Measurements from ENCODE around the gene CHCHD10.

Gene CHCHD10

GRCh38 chr22:23772315-23772648 is 4.5 kb upstream of the CHCHD10 start:
- DNase-seq (ENCODE audit: low read depth, low spot score), result no peak
- H3K4me3 ChIP-seq, result peak overlapping the region; percentile 57
- H3K9me3 ChIP-seq (ENCODE audit: low read depth, low read length), result no peaks in the 10 kb centered on the region
- TF ChIP-seq POLR2AphosphoS5 (IDR thresholded peaks at IDR 0.05; ENCODE audit: borderline replicate concordance, low read depth, low read length), result no peak
- no peak for TF ChIP-seq EZH2 (IDR thresholded peaks at IDR 0.05)
- no peak for TF ChIP-seq FOXP2 (optimal IDR thresholded peaks at IDR 0.05; ENCODE audit: control extremely low read depth, extremely low read length, insufficient read depth)
- peak overlapping the region; percentile 47 for H3K9ac ChIP-seq (ENCODE audit: insufficient read length)
- H3K36me3 ChIP-seq (ENCODE audit: insufficient read depth, low read length), result no peaks in the 10 kb centered on the region
- H3K27ac ChIP-seq, result no peak overlapping the region

GRCh38 chr22:23769321-23769965 is 1.7 kb upstream of the CHCHD10 start:
- Histone ChIP-seq H3K27ac (no peak overlapping the region), H3K9me3 (ENCODE audit: low read depth, low read length) (no peaks in the 10 kb centered on the region), H3K9ac (ENCODE audit: insufficient read length) (no peak overlapping the region), H3K36me3 (ENCODE audit: insufficient read depth, low read length) (peaks cover 9% of the 10 kb centered on the region; the same call in 1 of the 2 replicates), H3K4me3 (no peak overlapping the region)
- no peak for TF ChIP-seq FOXP2 (optimal IDR thresholded peaks at IDR 0.05; ENCODE audit: control extremely low read depth, extremely low read length, insufficient read depth)
- no peak for DNase-seq (ENCODE audit: low read depth, low spot score)

GRCh38 chr22:23767303-23767672 is 484 bp downstream of the CHCHD10 start:
- DNase-seq (ENCODE audit: low read depth, low spot score), result no peak
- Histone ChIP-seq H3K36me3 (ENCODE audit: insufficient read depth, low read length) (peaks cover 9% of the 10 kb centered on the region; the same call in 1 of the 2 replicates), H3K9me3 (ENCODE audit: low read depth, low read length) (no peaks in the 10 kb centered on the region), H3K27ac (peak overlapping the region; percentile 57), H3K4me3 (peak overlapping the region; percentile 94), H3K9ac (ENCODE audit: insufficient read length) (peak overlapping the region; percentile 89)
- TF ChIP-seq POLR2AphosphoS5 (IDR thresholded peaks at IDR 0.05; ENCODE audit: borderline replicate concordance, low read depth, low read length), result no peak

- Histone ChIP-seq H3K9ac (ENCODE audit: insufficient read length) (no peak overlapping the region), H3K27ac (peak overlapping the region; percentile 85), H3K36me3 (ENCODE audit: insufficient read depth, low read length) (peaks cover 9% of the 10 kb centered on the region; the same call in 1 of the 2 replicates), H3K9me3 (ENCODE audit: low read depth, low read length) (no peaks in the 10 kb centered on the region), H3K4me3 (no peak overlapping the region)
- no peak for DNase-seq (ENCODE audit: low read depth, low spot score)
- no peak for TF ChIP-seq FOXP2 (optimal IDR thresholded peaks at IDR 0.05; ENCODE audit: control extremely low read depth, extremely low read length, insufficient read depth)
- peak; percentile 11 for TF ChIP-seq POLR2AphosphoS5 (IDR thresholded peaks at IDR 0.05; ENCODE audit: borderline replicate concordance, low read depth, low read length)
Measured at GRCh38 chr22:23764899-23765881, 2.6 kb downstream of the CHCHD10 start.

GRCh38 chr22:23763954-23764353 is 3.8 kb downstream of the CHCHD10 start:
- peaks cover 9% of the 10 kb centered on the region; the same call in 1 of the 2 replicates for H3K36me3 ChIP-seq (ENCODE audit: insufficient read depth, low read length)
- peak overlapping the region; percentile 85 for H3K27ac ChIP-seq
- H3K4me3 ChIP-seq, result peak overlapping the region; percentile 73
- TF ChIP-seq FOXP2 (optimal IDR thresholded peaks at IDR 0.05; ENCODE audit: control extremely low read depth, extremely low read length, insufficient read depth) (no peak), POLR2AphosphoS5 (IDR thresholded peaks at IDR 0.05; ENCODE audit: borderline replicate concordance, low read depth, low read length) (no peak), EZH2 (IDR thresholded peaks at IDR 0.05) (no peak)
- no peak overlapping the region for H3K9ac ChIP-seq (ENCODE audit: insufficient read length)
- H3K9me3 ChIP-seq (ENCODE audit: low read depth, low read length), result no peaks in the 10 kb centered on the region
- no peak for DNase-seq (ENCODE audit: low read depth, low spot score)

GRCh38 chr22:23763579-23763945 is 4.2 kb downstream of the CHCHD10 start:
- DNase-seq (ENCODE audit: low read depth, low spot score), result no peak
- Histone ChIP-seq H3K4me3 (peak overlapping the region; percentile 73), H3K27ac (peak overlapping the region; percentile 85), H3K9ac (ENCODE audit: insufficient read length) (no peak overlapping the region), H3K9me3 (ENCODE audit: low read depth, low read length) (no peaks in the 10 kb centered on the region), H3K36me3 (ENCODE audit: insufficient read depth, low read length) (peaks cover 9% of the 10 kb centered on the region; the same call in 1 of the 2 replicates)
- TF ChIP-seq POLR2AphosphoS5 (IDR thresholded peaks at IDR 0.05; ENCODE audit: borderline replicate concordance, low read depth, low read length) (peak; percentile 59; the same call in 1 of the 2 replicates), EZH2 (IDR thresholded peaks at IDR 0.05) (no peak), FOXP2 (optimal IDR thresholded peaks at IDR 0.05; ENCODE audit: control extremely low read depth, extremely low read length, insufficient read depth) (no peak)

- Histone ChIP-seq H3K9ac (ENCODE audit: insufficient read length) (peak within 1 kb of the TSS; percentile 34), H3K9me3 (ENCODE audit: low read depth, low read length) (no peaks in the 10 kb centered on the region), H3K27ac (peak within 1 kb of the TSS; percentile 85), H3K4me3 (peak within 1 kb of the TSS; percentile 73), H3K36me3 (ENCODE audit: insufficient read depth, low read length) (peaks cover 9% of the 10 kb centered on the region; the same call in 1 of the 2 replicates)
- DNase-seq (ENCODE audit: low read depth, low spot score), result peak; percentile 45
- peak; percentile 56; the same call in 1 of the 2 replicates for TF ChIP-seq POLR2AphosphoS5 (IDR thresholded peaks at IDR 0.05; ENCODE audit: borderline replicate concordance, low read depth, low read length)
- no peak for TF ChIP-seq EZH2 (IDR thresholded peaks at IDR 0.05)
- peak; percentile 17 for TF ChIP-seq FOXP2 (optimal IDR thresholded peaks at IDR 0.05; ENCODE audit: control extremely low read depth, extremely low read length, insufficient read depth)
Measured at GRCh38 chr22:23762842-23763578, 4.8 kb downstream of the CHCHD10 start, which contains the start of gene C22orf15. TSS of gene C22orf15 (plus strand) at chr22:23762990. CDS start at chr22:23763307, 317 bp downstream.

GRCh38 chr22:23760056-23760455 is 7.7 kb downstream of the CHCHD10 start:
- TF ChIP-seq FOXP2 (optimal IDR thresholded peaks at IDR 0.05; ENCODE audit: control extremely low read depth, extremely low read length, insufficient read depth) (no peak), POLR2AphosphoS5 (IDR thresholded peaks at IDR 0.05; ENCODE audit: borderline replicate concordance, low read depth, low read length) (no peak), EZH2 (IDR thresholded peaks at IDR 0.05) (no peak)
- Histone ChIP-seq H3K9me3 (ENCODE audit: low read depth, low read length) (no peaks in the 10 kb centered on the region), H3K4me3 (no peak overlapping the region), H3K9ac (ENCODE audit: insufficient read length) (no peak overlapping the region), H3K27ac (no peak overlapping the region), H3K36me3 (ENCODE audit: insufficient read depth, low read length) (peaks cover under 1% of the 10 kb centered on the region; the same call in 1 of the 2 replicates)
- no peak for DNase-seq (ENCODE audit: low read depth, low spot score)
